ENCODE data around the gene TMEM233.

Gene TMEM233

DNA sequence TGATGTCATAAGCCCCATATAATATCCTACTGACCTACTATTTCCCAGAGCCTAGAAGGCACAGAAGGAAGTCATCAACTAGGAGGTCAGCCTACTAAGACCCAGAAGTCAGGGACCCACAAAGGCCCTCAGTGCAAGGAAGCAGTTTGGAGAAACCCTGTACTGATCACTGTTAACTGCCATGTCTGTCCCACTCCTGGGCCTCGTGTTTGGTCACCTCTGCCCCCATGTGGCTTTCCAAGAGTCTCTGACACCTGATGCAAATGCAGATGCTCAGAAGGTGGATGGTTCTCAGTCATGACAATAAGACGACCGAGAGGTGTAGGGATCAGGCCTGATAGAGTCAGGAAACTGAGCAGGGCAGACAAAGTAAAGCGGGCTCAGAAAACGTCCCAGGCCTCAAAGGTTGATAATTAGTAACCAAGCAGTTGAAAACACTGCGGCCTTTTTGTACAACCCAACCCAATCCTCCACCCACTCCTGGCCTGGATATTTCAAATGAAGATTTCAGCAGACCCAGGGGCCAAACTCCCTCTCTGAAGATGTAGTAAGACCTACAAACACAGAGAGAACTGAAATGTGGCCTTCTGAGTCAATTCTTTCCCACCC is 97.7 kb downstream of the TMEM233 start:
- no peak overlapping the region for H3K4me3 Mint-ChIP-seq
- H3K27me3 Mint-ChIP-seq: no peaks in the 10 kb centered on the region
- H3K9me3 Mint-ChIP-seq: peaks cover 3% of the 10 kb centered on the region
- peaks cover 13% of the 10 kb centered on the region for H3K36me3 Mint-ChIP-seq
- peaks cover 18% of the 10 kb centered on the region for H3K4me1 Mint-ChIP-seq
- no peak overlapping the region for H3K27ac Mint-ChIP-seq
- ATAC-seq: no peak

DNA sequence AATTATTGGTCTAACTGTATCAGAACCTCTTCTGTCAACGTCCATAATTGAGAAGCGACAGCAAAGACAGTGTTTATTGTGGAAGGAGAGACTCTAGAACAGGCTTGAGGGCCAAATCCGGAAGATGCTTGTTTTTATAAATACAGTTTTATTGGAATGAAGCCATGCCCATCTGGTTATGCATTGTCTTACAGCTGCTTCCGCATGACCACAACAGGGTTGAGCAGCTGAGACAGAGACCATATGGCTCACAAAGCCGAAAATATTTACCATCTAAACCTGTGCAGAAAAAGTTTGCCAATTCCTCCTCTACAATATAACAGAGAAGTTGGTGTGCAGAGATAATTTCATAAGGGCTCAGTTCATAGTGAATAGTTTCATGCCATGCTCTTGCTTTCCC is 98.8 kb downstream of the TMEM233 start:
- H3K36me3 Mint-ChIP-seq: peaks cover 2% of the 10 kb centered on the region
- H3K27ac Mint-ChIP-seq: no peak overlapping the region
- no peaks in the 10 kb centered on the region for H3K9me3 Mint-ChIP-seq
- H3K27me3 Mint-ChIP-seq: no peaks in the 10 kb centered on the region
- no peak for ATAC-seq
- H3K4me1 Mint-ChIP-seq: peaks cover 7% of the 10 kb centered on the region
- H3K4me3 Mint-ChIP-seq: no peak overlapping the region
